KOPT-K1 (cell line): ENCODE measurements around the gene RFTN1.

Experiments
- H3K27ac ChIP-seq: fragments of 200-600 bp; sonication (generic); 2 replicates; pipeline ENCODE4 v1.5.1; 2016; ENCODE audit warnings: antibody characterized with exemption, mild to moderate bottlenecking, low read depth, low read length; ENCODE audit not compliant: poor library complexity, severe bottlenecking
- H3K36me3 ChIP-seq: fragments of 200-600 bp; sonication (generic); 2 replicates; pipeline ENCODE4 v1.5.1; 2017; ENCODE audit warnings: antibody characterized with exemption, mild to moderate bottlenecking, low read length, moderate library complexity; ENCODE audit not compliant: insufficient read depth
- H3K9me3 ChIP-seq: fragments of 200-600 bp; sonication (generic); 2 replicates; pipeline ENCODE4 v1.5.1; 2017; ENCODE audit warnings: antibody characterized with exemption, low read length, mild to moderate bottlenecking; ENCODE audit not compliant: insufficient read depth, poor library complexity, severe bottlenecking

Gene RFTN1

DNA sequence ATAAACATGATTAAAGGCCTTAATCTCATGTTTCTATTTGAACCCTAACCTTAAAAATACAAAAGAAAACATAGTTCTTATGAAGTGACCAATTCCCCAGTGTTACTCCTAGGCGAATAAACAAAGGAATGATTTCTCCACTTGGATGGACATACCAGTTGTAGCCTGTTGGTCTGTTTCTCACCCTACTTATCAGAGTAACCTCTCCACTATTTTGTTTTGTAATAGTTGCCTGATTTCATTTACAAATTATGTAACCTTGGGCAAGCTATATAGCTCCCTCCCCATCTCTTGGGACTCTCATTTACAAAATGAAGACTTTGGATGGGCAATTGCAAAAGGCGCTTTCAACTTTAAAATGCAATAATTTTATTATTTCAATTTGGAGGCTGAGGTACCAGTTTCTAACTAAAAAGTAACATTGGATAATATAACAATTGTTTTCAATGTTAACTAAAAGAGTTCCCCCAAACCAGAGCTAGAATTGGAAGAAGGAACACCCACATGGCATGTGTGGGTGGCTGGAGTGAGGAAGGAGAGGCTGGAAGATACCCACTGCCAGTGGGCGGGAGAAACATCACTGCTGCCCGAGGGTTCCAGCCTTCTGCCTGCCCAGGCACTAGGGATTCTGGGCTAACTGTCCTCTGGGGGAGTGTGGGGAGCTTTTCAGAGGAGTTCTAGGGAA lies 74.2 kb downstream of the RFTN1 start:
- Histone ChIP-seq H3K36me3 (no peaks in the 10 kb centered on the region), H3K27ac (no peak overlapping the region), H3K9me3 (no peaks in the 10 kb centered on the region)

DNA sequence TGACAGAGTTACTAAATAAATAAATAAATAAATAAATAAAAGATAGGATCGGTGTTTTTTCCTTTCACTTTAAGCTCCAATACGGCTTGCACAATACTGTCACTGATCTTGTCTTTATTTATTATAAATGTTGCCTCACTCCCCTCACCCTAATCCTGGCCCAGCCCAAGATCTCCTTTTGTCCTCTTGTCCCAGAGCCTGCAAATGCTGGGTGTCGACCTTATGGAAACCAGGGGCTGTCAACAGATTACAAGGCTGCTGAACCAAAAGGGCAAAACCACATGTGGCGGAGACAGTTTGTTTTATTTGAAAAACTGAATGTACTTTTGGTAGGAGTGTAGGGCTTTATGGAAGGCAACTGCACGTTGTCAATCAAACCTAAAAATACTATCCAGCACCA lies 75.9 kb downstream of the RFTN1 start:
- H3K36me3 ChIP-seq: peaks cover 6% of the 10 kb centered on the region; the same call in 1 of the 2 replicates
- no peak overlapping the region for H3K27ac ChIP-seq
- H3K9me3 ChIP-seq: no peaks in the 10 kb centered on the region

DNA sequence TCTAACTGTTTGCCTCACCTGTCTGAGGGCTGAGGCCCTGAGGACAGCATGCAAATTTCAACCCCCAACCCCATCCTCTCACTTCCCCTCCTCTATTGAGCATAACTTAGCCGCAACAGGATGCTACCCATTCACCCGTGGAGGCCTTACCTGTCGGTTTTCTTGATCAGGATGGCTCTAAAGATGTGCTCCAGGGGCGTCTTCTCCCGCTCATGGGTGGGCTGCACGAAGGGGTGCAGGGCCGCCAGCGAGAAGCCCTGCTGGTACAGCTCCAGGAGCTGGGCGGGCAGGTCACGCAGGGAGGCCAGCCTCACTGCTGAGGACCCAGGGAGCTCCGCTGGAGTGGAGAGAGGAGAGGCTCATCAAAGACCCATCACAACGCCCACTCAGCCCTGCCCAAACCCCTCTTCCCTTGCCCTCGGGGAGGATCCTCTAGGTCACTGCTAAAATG lies 79.8 kb downstream of the RFTN1 start:
- Histone ChIP-seq H3K9me3 (no peaks in the 10 kb centered on the region), H3K27ac (no peak overlapping the region), H3K36me3 (peaks cover 23% of the 10 kb centered on the region)

DNA sequence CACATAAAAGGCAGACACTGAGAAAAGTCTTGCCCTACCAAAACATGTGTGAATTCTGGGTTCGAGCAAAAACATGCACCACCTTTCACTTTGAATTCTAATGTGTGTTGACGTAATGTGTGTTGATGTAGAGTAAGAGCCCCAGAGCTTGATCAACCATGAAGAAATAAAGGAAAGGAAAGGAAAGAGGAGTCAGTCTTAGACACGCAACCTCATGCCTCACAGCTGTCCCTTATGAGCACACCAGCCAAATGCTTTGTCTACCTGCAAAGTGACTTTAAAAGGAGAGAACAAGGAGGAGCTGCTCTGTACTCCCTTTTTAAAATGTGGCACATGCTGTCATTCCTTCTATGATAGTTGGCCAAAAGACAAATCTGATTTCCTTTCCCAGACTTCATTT lies 80.8 kb downstream of the RFTN1 start:
- H3K9me3 ChIP-seq: no peaks in the 10 kb centered on the region
- H3K27ac ChIP-seq: no peak overlapping the region
- H3K36me3 ChIP-seq: peaks cover 27% of the 10 kb centered on the region

DNA sequence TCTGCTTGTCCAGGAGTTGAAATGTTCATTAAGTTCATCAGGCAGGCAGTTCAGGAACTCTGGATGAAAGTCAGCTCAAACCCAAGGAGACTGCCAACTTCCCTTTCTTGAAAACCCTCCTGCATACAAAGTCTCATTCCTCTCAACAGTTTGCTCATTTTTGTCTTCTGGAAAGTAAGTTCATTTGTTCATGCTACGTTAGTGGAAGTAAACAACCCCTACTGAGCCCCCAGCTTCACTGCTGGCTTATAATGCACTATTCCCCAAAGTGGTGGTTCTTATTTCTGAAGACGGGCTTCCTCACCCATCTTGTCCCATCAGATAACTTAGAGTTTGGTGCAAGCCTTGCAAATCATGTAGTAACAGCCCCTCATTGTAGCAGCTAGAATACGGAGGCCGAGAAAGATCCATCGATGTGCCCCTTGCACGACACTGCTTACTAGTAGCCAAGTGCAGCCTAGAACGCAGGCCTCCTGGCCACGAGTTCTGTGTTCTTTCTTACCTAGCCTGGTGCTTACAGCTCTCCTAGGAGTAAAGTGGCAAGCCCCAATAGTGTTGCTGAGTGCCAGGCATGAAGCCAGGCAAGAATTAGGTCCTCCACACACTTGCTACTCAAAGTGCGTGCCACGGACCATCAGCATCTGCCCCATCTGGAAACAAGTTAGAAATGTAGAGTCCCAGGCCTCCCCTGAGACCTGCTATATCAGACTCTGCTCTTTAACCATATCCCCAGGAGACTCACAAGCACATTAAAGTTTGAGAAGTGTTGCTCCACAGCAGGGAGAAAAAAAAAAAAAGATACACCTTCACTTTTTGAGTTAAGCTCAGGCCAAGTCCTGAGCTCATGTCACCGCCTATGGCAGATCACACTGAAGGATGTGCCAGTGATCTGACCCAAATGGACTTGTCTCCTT lies 82.5 kb downstream of the RFTN1 start:
- Histone ChIP-seq H3K27ac (no peak overlapping the region), H3K9me3 (no peaks in the 10 kb centered on the region), H3K36me3 (peaks cover 27% of the 10 kb centered on the region)

DNA sequence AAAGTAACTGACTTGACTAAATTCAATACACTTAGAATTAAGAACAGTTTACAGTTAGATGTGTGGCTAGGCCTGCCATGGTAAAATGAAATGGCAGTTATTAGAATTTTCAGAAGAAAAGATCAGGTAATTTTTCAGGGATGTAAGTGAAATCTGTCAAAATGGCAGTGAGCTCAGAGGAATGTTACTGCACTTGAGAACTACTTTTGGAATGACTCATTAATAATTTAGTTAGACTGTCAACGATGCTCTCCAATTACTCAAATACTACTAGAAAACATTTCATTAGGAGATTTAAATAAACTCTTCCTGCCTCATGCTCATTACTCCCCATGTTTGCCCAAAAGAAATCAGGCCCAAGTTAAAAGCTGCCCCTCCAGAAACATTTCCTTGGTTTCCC lies 84.4 kb downstream of the RFTN1 start:
- peaks cover 27% of the 10 kb centered on the region for H3K36me3 ChIP-seq
- H3K27ac ChIP-seq: no peak overlapping the region
- H3K9me3 ChIP-seq: no peaks in the 10 kb centered on the region

DNA sequence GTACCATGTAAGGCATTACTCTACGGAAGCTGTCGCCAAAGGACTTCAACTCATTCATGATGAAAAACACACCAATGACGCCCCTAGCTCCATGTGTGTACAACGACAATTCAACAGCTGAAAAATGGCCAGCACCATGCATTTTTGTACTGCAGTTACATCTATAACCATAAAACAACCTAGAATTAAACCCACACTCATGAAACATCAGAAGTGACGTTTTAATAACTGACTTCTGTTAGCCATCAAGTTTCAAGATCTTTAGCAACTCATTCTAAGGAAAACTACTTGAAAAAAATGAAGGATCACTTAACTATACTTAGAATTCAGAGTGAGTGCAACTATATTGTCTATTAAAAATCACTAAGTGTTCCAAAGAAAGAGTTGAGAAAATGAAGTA lies 84.9 kb downstream of the RFTN1 start:
- Histone ChIP-seq H3K9me3 (no peaks in the 10 kb centered on the region), H3K27ac (no peak overlapping the region), H3K36me3 (peaks cover 24% of the 10 kb centered on the region)

DNA sequence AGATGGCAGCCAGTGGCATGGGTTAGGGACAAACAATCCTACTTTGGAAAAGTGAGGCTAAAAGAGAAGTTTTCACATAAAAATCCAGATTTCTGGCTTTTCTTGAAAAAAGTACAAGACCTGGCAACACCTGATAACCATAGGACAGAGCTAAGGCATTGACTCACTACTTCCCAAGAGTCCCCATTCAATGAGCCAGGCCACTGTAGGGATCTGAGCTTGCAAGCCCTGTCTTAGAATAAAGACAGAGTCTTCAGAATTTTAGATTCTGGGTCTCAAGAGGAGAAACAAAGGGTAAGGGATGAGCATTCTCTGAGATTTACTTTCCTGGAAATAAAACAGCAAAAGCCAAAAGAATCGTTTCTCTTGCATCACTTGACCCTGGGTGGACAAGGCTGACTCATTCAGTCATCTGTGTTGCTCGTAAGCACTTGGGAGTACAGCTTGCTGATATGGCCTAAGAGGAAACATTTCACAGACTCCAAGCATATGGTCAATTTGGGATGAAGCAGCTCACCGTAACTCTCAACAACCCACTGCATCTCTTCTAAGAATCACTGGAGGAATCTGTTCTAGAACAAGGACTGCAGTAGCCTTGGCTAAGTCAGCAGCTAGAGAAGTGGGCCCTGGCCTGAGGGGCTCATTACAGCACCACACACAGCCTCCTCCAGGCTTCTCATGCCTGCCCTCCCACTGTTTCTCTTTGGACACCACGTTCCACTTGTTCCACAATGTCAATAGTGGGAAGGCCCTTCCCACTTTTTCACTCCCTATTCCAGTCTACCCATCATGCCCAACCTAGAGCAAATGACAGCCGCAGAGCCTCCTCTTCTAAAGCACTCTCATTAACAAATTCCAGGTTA lies 86.2 kb downstream of the RFTN1 start:
- Histone ChIP-seq H3K27ac (no peak overlapping the region), H3K36me3 (peaks cover 18% of the 10 kb centered on the region), H3K9me3 (no peaks in the 10 kb centered on the region)

DNA sequence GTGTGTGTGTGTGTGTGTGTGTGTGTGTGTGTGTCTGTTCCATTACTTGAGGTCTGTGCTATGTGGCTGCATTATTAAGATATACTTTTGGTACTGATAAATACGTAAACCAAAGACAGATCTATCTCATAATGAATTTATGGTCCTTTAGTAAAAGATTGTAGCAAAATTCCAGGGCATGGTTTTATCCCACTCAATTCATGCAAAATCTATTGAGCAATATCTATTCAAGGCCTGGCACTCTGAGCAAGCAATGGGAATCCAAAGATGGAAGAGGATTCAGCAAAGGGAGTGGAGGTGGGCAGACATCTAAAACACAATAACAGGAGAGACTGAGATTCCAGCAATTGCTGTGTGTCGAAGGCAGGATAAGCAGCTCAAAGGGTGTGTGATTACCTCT lies 86.8 kb downstream of the RFTN1 start:
- H3K9me3 ChIP-seq: no peaks in the 10 kb centered on the region
- H3K27ac ChIP-seq: no peak overlapping the region
- peaks cover 12% of the 10 kb centered on the region for H3K36me3 ChIP-seq

DNA sequence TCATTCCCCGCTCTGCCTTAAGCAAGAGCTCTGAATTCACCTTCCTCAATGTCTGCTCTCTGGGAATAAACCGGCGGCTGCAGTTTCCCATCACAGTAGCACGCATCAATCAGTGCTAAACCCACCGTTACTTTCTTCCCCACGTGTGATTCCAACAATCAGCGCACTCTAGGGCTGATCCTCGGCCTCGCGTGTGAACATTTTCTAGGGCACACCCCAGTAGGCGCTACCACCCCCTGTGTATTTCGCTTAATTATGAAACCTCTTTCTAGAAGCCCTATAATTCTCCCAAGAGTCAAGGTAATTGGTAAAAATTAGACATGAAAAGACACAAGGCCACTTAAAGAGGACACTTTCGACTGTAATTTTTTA lies 87.5 kb downstream of the RFTN1 start:
- Histone ChIP-seq H3K27ac (no peak overlapping the region), H3K36me3 (peaks cover 5% of the 10 kb centered on the region; the same call in 1 of the 2 replicates), H3K9me3 (no peaks in the 10 kb centered on the region)

DNA sequence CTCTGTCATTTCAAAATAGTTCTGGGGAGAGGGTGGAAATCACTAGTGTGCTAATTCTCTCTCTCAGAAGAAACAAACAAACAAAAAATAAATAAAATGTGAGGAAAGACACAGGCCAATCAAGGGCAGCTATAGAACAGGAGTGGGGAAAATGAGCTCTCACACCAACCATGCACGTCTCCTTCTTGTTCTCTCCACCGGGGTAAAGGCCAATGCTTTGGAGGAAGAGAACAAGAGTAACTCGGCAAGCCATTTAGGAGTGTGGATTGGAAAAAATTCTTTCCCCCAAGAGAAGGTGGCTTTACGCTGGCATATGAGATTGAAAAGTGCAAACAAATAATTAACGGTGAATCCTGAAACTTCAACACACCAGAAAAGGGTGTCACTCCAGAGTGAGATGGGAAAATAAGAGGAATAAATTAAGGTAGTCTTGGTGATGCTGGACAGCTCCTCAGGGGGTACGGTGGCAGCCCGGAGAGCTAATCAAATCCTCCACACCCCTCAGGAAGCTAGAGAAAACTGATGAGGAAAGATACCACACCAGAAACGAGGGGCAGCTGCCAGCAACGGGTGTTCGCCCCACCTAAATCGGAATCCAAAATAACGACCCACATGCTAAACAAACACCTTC lies 88.0 kb downstream of the RFTN1 start:
- H3K36me3 ChIP-seq: peaks cover 4% of the 10 kb centered on the region; the same call in 1 of the 2 replicates
- no peaks in the 10 kb centered on the region for H3K9me3 ChIP-seq
- no peak overlapping the region for H3K27ac ChIP-seq

DNA sequence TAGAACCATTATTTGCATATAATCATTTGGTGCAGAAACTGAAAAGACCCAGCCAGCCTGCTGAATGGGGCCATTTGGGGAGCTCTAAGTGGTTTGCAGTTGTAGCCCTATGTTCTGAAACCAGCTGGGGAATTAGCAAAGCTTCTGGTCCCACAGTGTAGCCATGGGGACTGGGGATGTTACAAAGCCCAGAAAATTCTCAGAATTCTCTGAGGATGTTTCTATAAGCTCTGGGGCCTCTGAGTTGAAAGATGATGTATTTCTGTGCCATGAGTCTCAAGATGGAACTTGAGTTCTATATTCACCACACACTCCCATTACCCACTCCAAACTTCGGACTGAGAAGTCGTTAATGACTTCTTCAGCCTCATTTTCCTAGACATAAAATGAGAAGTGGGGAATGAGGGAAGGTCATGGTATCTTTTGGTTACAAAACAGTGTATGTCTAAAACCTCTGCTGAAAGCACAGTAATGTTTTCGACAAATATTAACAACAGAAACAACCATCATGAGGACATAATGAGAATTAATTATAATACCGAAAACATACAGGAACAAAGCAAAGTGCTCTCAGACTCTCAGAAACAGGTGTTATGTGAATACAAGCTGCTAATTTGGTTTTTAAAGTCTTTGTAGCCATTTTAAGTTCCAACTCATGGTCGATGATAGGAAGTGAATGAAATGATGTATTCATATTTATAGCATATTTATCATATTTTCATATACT lies 89.4 kb downstream of the RFTN1 start:
- Histone ChIP-seq H3K9me3 (no peaks in the 10 kb centered on the region), H3K36me3 (peaks cover 4% of the 10 kb centered on the region; the same call in 1 of the 2 replicates), H3K27ac (no peak overlapping the region)

DNA sequence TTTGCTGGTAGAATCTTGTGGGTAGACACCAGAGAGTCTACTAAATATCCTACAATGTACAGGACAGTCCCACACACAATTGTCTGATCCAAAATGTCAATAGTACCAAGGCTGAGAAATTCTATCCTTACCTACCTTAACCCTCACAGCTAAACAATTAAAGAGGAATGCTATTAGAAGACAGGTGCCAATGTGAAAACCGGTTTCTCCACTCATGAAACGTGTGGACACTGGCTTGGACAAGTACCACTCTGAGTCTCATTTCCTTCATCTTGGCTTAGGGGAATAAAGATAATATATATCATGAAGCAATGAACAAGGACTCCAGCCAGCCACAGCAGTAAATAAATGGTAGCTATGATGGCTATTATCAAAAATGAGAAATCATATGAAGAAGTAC lies 90.2 kb downstream of the RFTN1 start:
- Histone ChIP-seq H3K9me3 (no peaks in the 10 kb centered on the region), H3K36me3 (peaks cover 3% of the 10 kb centered on the region; the same call in 1 of the 2 replicates), H3K27ac (no peak overlapping the region)

DNA sequence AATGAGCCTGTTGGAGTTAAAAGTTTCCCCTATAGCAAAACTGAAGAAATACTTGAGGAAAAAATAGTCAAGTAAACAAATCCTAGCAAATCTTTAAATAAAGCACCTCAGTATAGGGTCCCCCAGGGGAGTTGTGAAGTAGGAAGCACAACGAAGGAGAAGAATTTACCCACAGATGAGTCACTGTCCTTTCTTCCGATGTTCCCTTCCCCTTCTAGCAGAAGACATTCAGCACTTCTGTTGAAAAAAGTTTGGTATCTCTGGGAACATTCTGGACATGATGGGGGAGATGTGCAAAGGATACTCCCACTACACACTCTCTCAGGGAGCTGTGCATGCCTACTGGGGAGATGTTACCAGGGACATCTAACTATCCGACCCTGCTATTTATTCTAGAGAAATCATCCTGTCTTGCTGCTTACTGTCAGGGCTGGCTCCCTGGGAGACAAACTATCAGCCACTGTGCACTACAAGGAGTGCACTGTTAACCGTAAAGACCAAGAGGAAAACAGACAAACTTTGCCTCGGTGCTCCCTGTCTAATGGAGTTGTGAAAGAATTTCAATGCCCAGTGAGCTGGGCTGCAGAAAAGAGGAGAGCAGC lies 93.8 kb downstream of the RFTN1 start:
- no peak overlapping the region for H3K27ac ChIP-seq
- no peaks in the 10 kb centered on the region for H3K36me3 ChIP-seq
- H3K9me3 ChIP-seq: no peaks in the 10 kb centered on the region
